PFSK-1 (cell line): ENCODE measurements around the gene GFAP.

Experiments used
- POLR2AphosphoS5 ChIP-seq: IDR thresholded peaks from 2 replicates; pipeline ENCODE4 v1.6.1; 2012; ENCODE audit warnings: low read depth, mild to moderate bottlenecking, control low read depth, low read length, moderate library complexity
- TAF1 ChIP-seq: IDR thresholded peaks from 2 replicates; pipeline ENCODE4 v1.6.1; 2012; ENCODE audit warnings: low read length, control low read depth, borderline replicate concordance; ENCODE audit not compliant: insufficient read depth
- TF ChIP-seq, protein P1 (sequence below), 2 experiments: IDR thresholded peaks; 2 replicates each; pipeline versions ENCODE4 v1.6.1 to v1.8.0; 2011 to 2012; ENCODE audit warnings: low read depth in 2 of 2, low read length in 2 of 2, control low read depth in 1 of 2, inconsistent platforms in 1 of 2, mild to moderate bottlenecking in 1 of 2, moderate library complexity in 1 of 2; ENCODE audit not compliant: insufficient read depth in 1 of 2

DNA sequence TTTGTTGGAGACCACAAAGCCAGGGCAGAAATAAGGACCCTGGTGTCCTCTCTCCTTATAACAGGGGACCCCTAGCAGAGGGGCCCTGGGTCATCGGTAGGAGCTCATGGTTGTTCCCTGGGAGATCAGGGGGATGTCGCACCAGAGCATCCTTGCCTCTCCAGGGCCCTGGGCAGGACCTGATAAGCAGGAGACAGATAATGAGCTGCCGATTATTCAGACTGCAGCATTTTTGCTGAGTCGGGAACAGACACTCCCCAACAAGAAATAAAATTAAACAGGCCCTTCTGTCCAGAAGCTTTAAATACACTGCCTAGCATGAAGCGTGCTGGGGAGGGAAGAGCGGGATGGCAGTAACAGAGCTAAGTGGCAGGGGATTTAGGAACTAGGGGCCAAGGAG, 15.4 kb upstream of the GFAP start:
- TF ChIP-seq POLR2AphosphoS5, result no peak
- TF ChIP-seq, protein P1, sequence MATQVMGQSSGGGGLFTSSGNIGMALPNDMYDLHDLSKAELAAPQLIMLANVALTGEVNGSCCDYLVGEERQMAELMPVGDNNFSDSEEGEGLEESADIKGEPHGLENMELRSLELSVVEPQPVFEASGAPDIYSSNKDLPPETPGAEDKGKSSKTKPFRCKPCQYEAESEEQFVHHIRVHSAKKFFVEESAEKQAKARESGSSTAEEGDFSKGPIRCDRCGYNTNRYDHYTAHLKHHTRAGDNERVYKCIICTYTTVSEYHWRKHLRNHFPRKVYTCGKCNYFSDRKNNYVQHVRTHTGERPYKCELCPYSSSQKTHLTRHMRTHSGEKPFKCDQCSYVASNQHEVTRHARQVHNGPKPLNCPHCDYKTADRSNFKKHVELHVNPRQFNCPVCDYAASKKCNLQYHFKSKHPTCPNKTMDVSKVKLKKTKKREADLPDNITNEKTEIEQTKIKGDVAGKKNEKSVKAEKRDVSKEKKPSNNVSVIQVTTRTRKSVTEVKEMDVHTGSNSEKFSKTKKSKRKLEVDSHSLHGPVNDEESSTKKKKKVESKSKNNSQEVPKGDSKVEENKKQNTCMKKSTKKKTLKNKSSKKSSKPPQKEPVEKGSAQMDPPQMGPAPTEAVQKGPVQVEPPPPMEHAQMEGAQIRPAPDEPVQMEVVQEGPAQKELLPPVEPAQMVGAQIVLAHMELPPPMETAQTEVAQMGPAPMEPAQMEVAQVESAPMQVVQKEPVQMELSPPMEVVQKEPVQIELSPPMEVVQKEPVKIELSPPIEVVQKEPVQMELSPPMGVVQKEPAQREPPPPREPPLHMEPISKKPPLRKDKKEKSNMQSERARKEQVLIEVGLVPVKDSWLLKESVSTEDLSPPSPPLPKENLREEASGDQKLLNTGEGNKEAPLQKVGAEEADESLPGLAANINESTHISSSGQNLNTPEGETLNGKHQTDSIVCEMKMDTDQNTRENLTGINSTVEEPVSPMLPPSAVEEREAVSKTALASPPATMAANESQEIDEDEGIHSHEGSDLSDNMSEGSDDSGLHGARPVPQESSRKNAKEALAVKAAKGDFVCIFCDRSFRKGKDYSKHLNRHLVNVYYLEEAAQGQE (IDR thresholded peaks at IDR 0.05; ENCODE audit: insufficient read depth in 1 of 2, low read depth in 2 of 2, low read length in 2 of 2), result no peak
- no peak for TF ChIP-seq TAF1
